Measurements from ENCODE around the gene ADAM10. TPM values are rescaled to one million over a fixed set of nuclear protein-coding genes. Genes with fewer than 3 reads are reported as not detected.

Gene ADAM10
- total RNA-seq, 1 experiment from 2014 or later, result 91.3 TPM

DNA sequence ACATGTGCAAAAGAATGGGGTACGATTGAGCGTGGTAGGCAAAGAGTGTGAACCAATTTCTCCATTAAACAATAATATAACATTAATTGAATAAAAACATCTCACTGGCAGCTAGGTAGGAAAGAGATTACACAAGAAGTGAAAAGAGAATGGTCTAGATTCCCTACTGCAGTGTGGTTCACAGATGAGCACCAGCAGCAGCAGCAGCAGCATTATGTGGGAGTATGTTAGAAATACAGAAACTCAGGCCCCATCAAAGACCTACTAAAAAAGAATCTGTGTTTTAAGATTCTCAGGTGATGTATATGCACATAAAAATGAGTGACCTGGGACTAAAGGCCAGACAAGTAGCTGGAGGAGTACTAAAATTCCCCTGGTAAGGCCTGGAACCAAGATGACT is 118.2 kb downstream of the ADAM10 start:
- no peaks in the 10 kb centered on the region for H3K27me3 ChIP-seq (ENCODE audit: low read length)
- ATAC-seq, result no peak
- intact Hi-C loops (cut with micrococcal nuclease), result no loop called here
- H3K79me2 ChIP-seq (ENCODE audit: low read length), result no peaks in the 10 kb centered on the region
- no TSS peak for BruUV-seq (replicated peaks)
- no peak overlapping the region for H3K27ac ChIP-seq (ENCODE audit: low read length)
- H2AFZ ChIP-seq (ENCODE audit: low read length), result no peak overlapping the region
- no peaks in the 10 kb centered on the region for H4K20me1 ChIP-seq (ENCODE audit: low read length)
- no peaks in the 10 kb centered on the region for H3K4me1 ChIP-seq (ENCODE audit: insufficient read depth, low read length)
- no peak overlapping the region for H3K4me2 ChIP-seq (ENCODE audit: low read length)
- H3K36me3 ChIP-seq (ENCODE audit: low read depth, low read length), result no peaks in the 10 kb centered on the region; the same call in 1 of the 2 replicates
- ChIA-PET POLR2A (ENCODE audit: unreplicated experiment) (no interaction called here), CTCF (no interaction called here)
- no peaks in the 10 kb centered on the region for H3F3A ChIP-seq (ENCODE audit: low read length, unreplicated experiment)
- TF ChIP-seq, protein P1, sequence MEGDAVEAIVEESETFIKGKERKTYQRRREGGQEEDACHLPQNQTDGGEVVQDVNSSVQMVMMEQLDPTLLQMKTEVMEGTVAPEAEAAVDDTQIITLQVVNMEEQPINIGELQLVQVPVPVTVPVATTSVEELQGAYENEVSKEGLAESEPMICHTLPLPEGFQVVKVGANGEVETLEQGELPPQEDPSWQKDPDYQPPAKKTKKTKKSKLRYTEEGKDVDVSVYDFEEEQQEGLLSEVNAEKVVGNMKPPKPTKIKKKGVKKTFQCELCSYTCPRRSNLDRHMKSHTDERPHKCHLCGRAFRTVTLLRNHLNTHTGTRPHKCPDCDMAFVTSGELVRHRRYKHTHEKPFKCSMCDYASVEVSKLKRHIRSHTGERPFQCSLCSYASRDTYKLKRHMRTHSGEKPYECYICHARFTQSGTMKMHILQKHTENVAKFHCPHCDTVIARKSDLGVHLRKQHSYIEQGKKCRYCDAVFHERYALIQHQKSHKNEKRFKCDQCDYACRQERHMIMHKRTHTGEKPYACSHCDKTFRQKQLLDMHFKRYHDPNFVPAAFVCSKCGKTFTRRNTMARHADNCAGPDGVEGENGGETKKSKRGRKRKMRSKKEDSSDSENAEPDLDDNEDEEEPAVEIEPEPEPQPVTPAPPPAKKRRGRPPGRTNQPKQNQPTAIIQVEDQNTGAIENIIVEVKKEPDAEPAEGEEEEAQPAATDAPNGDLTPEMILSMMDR (conservative IDR thresholded peaks at IDR 0.05; ENCODE audit: low read depth, low read length), result no peak
- TF ChIP-seq EZH2phosphoT487 (IDR thresholded peaks at IDR 0.05; ENCODE audit: borderline replicate concordance, low read length) (no peak), EZH2 (IDR thresholded peaks at IDR 0.05; ENCODE audit: low read length, unreplicated experiment) (no peak)
- no peaks in the 10 kb centered on the region for H3K9me2 ChIP-seq (replicated peaks; ENCODE audit: low read length)
- no peak overlapping the region for H3K9ac ChIP-seq (ENCODE audit: low read length)
- H3K9me3 ChIP-seq (ENCODE audit: low read length), result no peaks in the 10 kb centered on the region
- no peak overlapping the region for H3K4me3 ChIP-seq (ENCODE audit: low read length)
- DNase-seq, result no peak

DNA sequence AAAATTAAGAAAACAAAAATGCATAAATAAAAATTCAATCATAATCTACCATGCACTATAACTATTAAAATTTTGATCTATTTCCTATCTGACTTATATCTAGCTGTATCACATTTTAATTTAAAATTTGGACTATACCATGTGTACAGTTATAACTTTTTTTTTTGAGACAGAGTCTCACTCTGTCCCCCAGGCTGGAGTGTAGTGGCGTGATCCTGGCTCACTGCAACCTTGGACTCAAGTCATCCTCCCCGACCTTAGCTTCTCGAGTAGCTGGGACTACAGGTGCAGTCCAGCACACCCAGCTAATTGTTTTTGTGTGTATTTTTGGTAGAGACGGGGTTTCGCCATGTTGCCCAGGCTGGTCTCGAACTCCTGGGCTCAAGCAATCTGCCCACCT is 119.9 kb downstream of the ADAM10 start:
- no peak for TF ChIP-seq EZH2phosphoT487 (IDR thresholded peaks at IDR 0.05; ENCODE audit: borderline replicate concordance, low read length)
- no peak for TF ChIP-seq EZH2 (IDR thresholded peaks at IDR 0.05; ENCODE audit: low read length, unreplicated experiment)
- TF ChIP-seq, protein P1 (conservative IDR thresholded peaks at IDR 0.05; ENCODE audit: low read depth, low read length), result no peak
- Histone ChIP-seq H3K36me3 (ENCODE audit: low read depth, low read length) (no peaks in the 10 kb centered on the region; the same call in 1 of the 2 replicates), H3F3A (ENCODE audit: low read length, unreplicated experiment) (no peaks in the 10 kb centered on the region), H3K79me2 (ENCODE audit: low read length) (no peaks in the 10 kb centered on the region), H3K9me2 (replicated peaks; ENCODE audit: low read length) (no peaks in the 10 kb centered on the region), H3K4me3 (ENCODE audit: low read length) (no peak overlapping the region), H3K27me3 (ENCODE audit: low read length) (no peaks in the 10 kb centered on the region), H2AFZ (ENCODE audit: low read length) (no peak overlapping the region), H3K27ac (ENCODE audit: low read length) (no peak overlapping the region), H3K9me3 (ENCODE audit: low read length) (no peaks in the 10 kb centered on the region), H3K4me1 (ENCODE audit: insufficient read depth, low read length) (no peaks in the 10 kb centered on the region), H3K9ac (ENCODE audit: low read length) (no peak overlapping the region), H4K20me1 (ENCODE audit: low read length) (no peaks in the 10 kb centered on the region), H3K4me2 (ENCODE audit: low read length) (no peak overlapping the region)
- DNase-seq, result no peak
- BruUV-seq (replicated peaks), result no TSS peak
- intact Hi-C loops (cut with micrococcal nuclease), result no loop called here
- ChIA-PET CTCF (no interaction called here), POLR2A (ENCODE audit: unreplicated experiment) (no interaction called here)
- ATAC-seq, result no peak

DNA sequence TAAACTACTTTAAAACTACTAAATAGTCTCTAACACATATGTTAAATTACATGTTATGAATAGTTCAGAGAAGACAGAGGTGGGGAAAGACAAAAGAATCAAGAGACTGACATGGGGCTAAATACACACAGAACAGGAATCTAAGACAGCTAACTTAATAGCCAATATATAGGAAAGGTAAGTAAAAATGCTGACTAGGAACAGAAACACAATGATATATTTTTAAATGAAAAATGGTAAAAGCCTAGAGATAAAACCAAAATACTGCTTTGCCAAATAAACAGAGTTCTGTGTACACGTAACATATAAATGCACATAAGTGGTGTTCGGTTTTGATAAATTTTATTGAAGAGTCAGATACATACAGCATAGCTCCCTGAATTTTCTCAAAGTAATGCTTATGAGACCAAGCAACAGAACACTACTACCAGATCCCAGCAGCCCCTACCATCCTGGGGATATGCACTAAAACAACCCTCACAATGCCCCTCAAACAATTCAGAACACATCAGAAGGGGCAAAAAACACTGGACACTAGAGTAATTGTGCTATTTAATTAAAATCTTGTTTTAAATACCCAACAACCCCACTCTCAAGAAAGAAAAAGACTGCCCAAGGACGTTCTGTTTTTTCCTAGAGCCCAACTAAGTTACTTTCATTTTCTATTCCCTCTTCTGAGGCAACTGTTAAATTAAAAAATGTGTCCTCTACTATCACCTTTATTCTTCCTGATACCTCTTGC is 121.1 kb downstream of the ADAM10 start:
- Histone ChIP-seq H3F3A (ENCODE audit: low read length, unreplicated experiment) (no peaks in the 10 kb centered on the region), H3K4me2 (ENCODE audit: low read length) (0 out of 2 replicates have a peak overlapping the region, but pooled peaks have one; percentile 15), H3K79me2 (ENCODE audit: low read length) (no peaks in the 10 kb centered on the region), H3K9me3 (ENCODE audit: low read length) (no peaks in the 10 kb centered on the region), H3K9ac (ENCODE audit: low read length) (no peak overlapping the region), H3K4me3 (ENCODE audit: low read length) (no peak overlapping the region), H3K4me1 (ENCODE audit: insufficient read depth, low read length) (no peaks in the 10 kb centered on the region), H3K9me2 (replicated peaks; ENCODE audit: low read length) (no peaks in the 10 kb centered on the region), H3K36me3 (ENCODE audit: low read depth, low read length) (no peaks in the 10 kb centered on the region; the same call in 1 of the 2 replicates), H4K20me1 (ENCODE audit: low read length) (no peaks in the 10 kb centered on the region), H2AFZ (ENCODE audit: low read length) (no peak overlapping the region), H3K27me3 (ENCODE audit: low read length) (no peaks in the 10 kb centered on the region), H3K27ac (ENCODE audit: low read length) (no peak overlapping the region)
- intact Hi-C loops (cut with micrococcal nuclease), result no loop called here
- no peak for ATAC-seq
- ChIA-PET POLR2A (ENCODE audit: unreplicated experiment) (no interaction called here), CTCF (no interaction called here)
- TF ChIP-seq EZH2phosphoT487 (IDR thresholded peaks at IDR 0.05; ENCODE audit: borderline replicate concordance, low read length) (no peak), EZH2 (IDR thresholded peaks at IDR 0.05; ENCODE audit: low read length, unreplicated experiment) (no peak)
- TF ChIP-seq, protein P1 (conservative IDR thresholded peaks at IDR 0.05; ENCODE audit: low read depth, low read length), result no peak
- no TSS peak for BruUV-seq (replicated peaks)
- no peak for DNase-seq

Data from PC-3 (cell line).